C4-2B (cell line): ENCODE data around the gene CLDN11.

Experiments used
- H3K27ac ChIP-seq: fragments of 450-650 bp; 2 replicates; pipeline ENCODE4 v1.5.1; 2017
- CTCF ChIP-seq: fragments of 450-650 bp; conservative IDR thresholded peaks from 2 replicates; pipeline ENCODE4 v1.5.1; 2017; ENCODE audit warnings: mild to moderate bottlenecking
- ZFX ChIP-seq: fragments of 450-650 bp; IDR thresholded peaks from 2 replicates; pipeline ENCODE4 v1.6.1; 2017

Gene CLDN11

GRCh38 chr3:170483485-170484262 is 65.0 kb downstream of the CLDN11 start:
- TF ChIP-seq ZFX, result no peak
- peak; percentile 39 for TF ChIP-seq CTCF

More at GRCh38 chr3:170483485-170484262, 65.0 kb downstream of the CLDN11 start:
- no peak overlapping the region for H3K27ac ChIP-seq
